B cell (primary cell): ENCODE measurements around the gene SLC41A3. TPM values are rescaled to one million over a fixed set of nuclear protein-coding genes. Genes with fewer than 3 reads are reported as not detected.

ENCODE experiments used
- ATAC-seq: fragments of 200-7000 bp; cut with Tn5 transposase; one replicate; pipeline ENCODE4 v1.10.0; 2021; ENCODE audit warnings: low read depth, mild to moderate bottlenecking, moderate number of reproducible peaks, moderate library complexity
- CTCF ChIA-PET: fragments of 350-600 bp; sonication (Branson Sonifier 250); formaldehyde crosslinking; loops from one replicate; lab custom pipeline; 2021; ENCODE audit warnings: antibody characterized with exemption, inconsistent platforms; lab: Charles Lee
- POLR2A ChIA-PET: fragments of 350-600 bp; sonication (Branson Sonifier 250); formaldehyde crosslinking; loops from one replicate; lab custom pipeline; 2021; ENCODE audit warnings: antibody characterized with exemption; lab: Charles Lee
- DNase-seq: peaks from one replicate; pipeline ENCODE4 v3.0.0; 2013
- H2AFZ ChIP-seq: 2 replicates; pipeline ENCODE4 v1.6.1; 2012; ENCODE audit warnings: mild to moderate bottlenecking, low read depth, low read length; ENCODE audit not compliant: insufficient read depth, poor library complexity, severe bottlenecking
- H3K27ac ChIP-seq, 2 donors: 1 replicate in 1 of 2; 2 replicates in 1 of 2; pipeline ENCODE4 v1.5.1; 2012 to 2013; ENCODE audit warnings: low read length in 2 of 2, mild to moderate bottlenecking in 2 of 2, moderate library complexity in 1 of 2
- H3K27me3 ChIP-seq, 4 experiments: fragments of 200-600 bp in 1 of 4; sonication (generic) in 1 of 4; replicated peaks in 1 of 4; 1 replicate in 2 of 4; 2 replicates in 2 of 4; pipeline versions ENCODE4 v1.6.1 to v1.7.0; 2013 to 2016; ENCODE audit warnings: low read length in 3 of 4, mild to moderate bottlenecking in 2 of 4, mixed read lengths in 1 of 4, moderate library complexity in 1 of 4; ENCODE audit not compliant: insufficient read depth in 4 of 4, control insufficient read depth in 3 of 4; ENCODE audit errors: control extremely low read depth in 1 of 4
- H3K36me3 ChIP-seq, 2 experiments: replicated peaks in 1 of 2; 1 replicate in 1 of 2; 2 replicates in 1 of 2; pipeline versions ENCODE4 v1.6.1 to v1.7.1; 2013; ENCODE audit warnings: low read length in 1 of 2; ENCODE audit not compliant: insufficient read depth in 2 of 2, control insufficient read depth in 1 of 2; ENCODE audit errors: control extremely low read depth in 1 of 2, extremely low read depth in 1 of 2
- H3K4me1 ChIP-seq, 2 donors: fragments of 200-600 bp in 1 of 2; sonication (generic) in 1 of 2; 1 replicate in 1 of 2; 2 replicates in 1 of 2; pipeline versions ENCODE4 v1.5.1 to v1.6.1; 2013 to 2017; ENCODE audit warnings: low read length in 2 of 2; ENCODE audit not compliant: control insufficient read depth in 2 of 2, insufficient read depth in 2 of 2
- H3K4me2 ChIP-seq: replicated peaks from 2 replicates; pipeline ENCODE3; 2012; ENCODE audit warnings: mild to moderate bottlenecking, low read depth, low read length; ENCODE audit not compliant: poor library complexity, severe bottlenecking
- H3K4me3 ChIP-seq, 5 experiments: fragments of 200-600 bp in 1 of 5; sonication (generic) in 1 of 5; 1 replicate in 3 of 5; 2 replicates in 2 of 5; pipeline versions ENCODE4 v1.5.1 to v1.7.0; 2011 to 2016; ENCODE audit warnings: low read length in 4 of 5, mild to moderate bottlenecking in 4 of 5, low read depth in 2 of 5, control low read depth in 1 of 5, moderate library complexity in 1 of 5; ENCODE audit not compliant: insufficient read depth in 1 of 5; ENCODE audit errors: control extremely low read depth in 1 of 5, extremely low read depth in 1 of 5
- H3K79me2 ChIP-seq: fragments of 200-600 bp; sonication (generic); one replicate; pipeline ENCODE4 v1.6.0; 2016; ENCODE audit warnings: low read length; ENCODE audit not compliant: control insufficient read depth, insufficient read depth
- H3K9ac ChIP-seq: fragments of 200-600 bp; sonication (generic); 2 replicates; pipeline ENCODE4 v1.6.1; 2017; ENCODE audit warnings: mild to moderate bottlenecking, low read length, moderate library complexity
- H3K9me3 ChIP-seq, 3 donors: one replicate each; pipeline versions ENCODE4 v1.6.1 to v1.7.1; 2013; ENCODE audit warnings: low read length in 2 of 3; ENCODE audit not compliant: control insufficient read depth in 2 of 3, insufficient read depth in 1 of 3; ENCODE audit errors: control extremely low read depth in 1 of 3
- H4K20me1 ChIP-seq: 2 replicates; pipeline ENCODE4 v1.6.0; 2012; ENCODE audit warnings: mild to moderate bottlenecking, low read length; ENCODE audit not compliant: insufficient read depth, control insufficient read depth, poor library complexity, severe bottlenecking
- H3K27ac Mint-ChIP-seq: one replicate; pipeline ENCODE4 v1.8.0; 2021; ENCODE audit warnings: mixed read lengths
- H3K27me3 Mint-ChIP-seq: one replicate; pipeline ENCODE4 v1.8.0; 2021; ENCODE audit warnings: mixed read lengths
- H3K4me1 Mint-ChIP-seq: one replicate; pipeline ENCODE4 v1.8.0; 2021; ENCODE audit warnings: mixed read lengths
- H3K4me3 Mint-ChIP-seq: one replicate; pipeline ENCODE4 v1.8.0; 2021; ENCODE audit warnings: mixed read lengths
- H3K9me3 Mint-ChIP-seq: one replicate; pipeline ENCODE4 v1.8.0; 2022; ENCODE audit warnings: mixed read lengths; ENCODE audit not compliant: insufficient read depth
- CTCF ChIP-seq: fragments of 200-600 bp; IDR thresholded peaks from one replicate; pipeline ENCODE4 v1.8.0; 2022; ENCODE audit warnings: antibody characterized with exemption, mild to moderate bottlenecking
- EZH2 ChIP-seq: IDR thresholded peaks from 2 replicates; pipeline ENCODE4 v1.6.1; 2012; ENCODE audit warnings: borderline replicate concordance, low read depth, mild to moderate bottlenecking, moderate library complexity, low read length; ENCODE audit not compliant: insufficient read depth, poor library complexity, severe bottlenecking
- WGBS: methylation state at CpG from one replicate; pipeline ENCODE4 v1.1.5; 2013; ENCODE audit warnings: missing lambda C conversion rate; ENCODE audit not compliant: insufficient coverage; 5-methylcytosine and 5-hydroxymethylcytosine counted together
- intact Hi-C: fragments of 100-400 bp; cut with micrococcal nuclease; formaldehyde crosslinking; loops from one replicate; pipeline ENCODE4 v1.10.0; 2022
- polyA plus RNA-seq: library from polyadenylated mRNA; depleted of rRNA; stranded (reverse); fragments of >200 nt; gene quantifications from 2 replicates; pipeline ENCODE4 v1.2.3, GENCODE V29; 2012
- total RNA-seq, 2 donors: library from RNA; stranded (reverse); fragments of 120-200 nt in 1 of 2; gene quantifications; 1 replicate in 1 of 2; 2 replicates in 1 of 2; pipeline versions ENCODE4 v1.2.3 to v1.2.4, GENCODE V29; 2013 to 2022

The SLC41A3 gene
- total and polyA plus RNA-seq, 2 donors (not counting 1 experiment from before 2014, with no cell fraction given), result 34.2 to 39.3 TPM

- Histone ChIP-seq H2AFZ (peak overlapping the region; percentile 88), H3K4me1 (peaks cover 13 to 15% of the 10 kb centered on the region in 2 donors), H3K27me3 (no peaks in the 10 kb centered on the region), H3K4me2 (peak overlapping the region; percentile 91), H3K27ac (no peak overlapping the region), H3K9ac (peak overlapping the region; percentile 83), H4K20me1 (no peaks in the 10 kb centered on the region), H3K36me3 (no peaks in the 10 kb centered on the region), H3K4me3 (peak overlapping the region in 4 of 5 experiments; percentile 51 to 79 (median 67)), H3K79me2 (no peaks in the 10 kb centered on the region), H3K9me3 (no peaks in the 10 kb centered on the region)
- POLR2A ChIA-PET, result no interaction called here
- Mint-ChIP-seq H3K9me3 (no peaks in the 10 kb centered on the region), H3K27me3 (no peaks in the 10 kb centered on the region), H3K4me1 (peaks cover 14% of the 10 kb centered on the region), H3K4me3 (peak overlapping the region; percentile 87), H3K27ac (peak overlapping the region; percentile 78)
- intact Hi-C loops, result loop anchor here (1.0 to 10.0 kb wide), 6 partner anchors 94 to 1670 kb away; partner anchors contain the start of genes CHCHD6 and ZXDC
- DNase-seq, result no peak
- ATAC-seq, result no peak
- CTCF ChIA-PET, result interaction anchor here (1.1 kb wide), 1 partner anchor 113 kb away, joined by 3 read pairs; no protein-coding TSS in a partner anchor
- TF ChIP-seq CTCF, result no peak
- TF ChIP-seq EZH2, result no peak
- 76% methylated on average over 4 of the region's 5 CpGs for WGBS
Measured at GRCh38 chr3:126084768-126085180, 850 bp upstream of the SLC41A3 start.

GRCh38 chr3:126083511-126083912 lies 412 bp downstream of the SLC41A3 start:
- Histone ChIP-seq H3K9me3 (no peaks in the 10 kb centered on the region), H3K4me3 (peak overlapping the region in 4 of 5 experiments; percentile 51 to 79 (median 67)), H3K79me2 (peaks cover 5% of the 10 kb centered on the region), H3K4me1 (peaks cover 13 to 15% of the 10 kb centered on the region in 2 donors), H2AFZ (peak overlapping the region; percentile 88), H3K27ac (peak overlapping the region; percentile 56 to 92), H3K36me3 (no peaks in the 10 kb centered on the region), H3K4me2 (peak overlapping the region; percentile 91), H4K20me1 (no peaks in the 10 kb centered on the region), H3K9ac (peak overlapping the region; percentile 83), H3K27me3 (no peaks in the 10 kb centered on the region)
- TF ChIP-seq EZH2 (no peak), CTCF (no peak)
- Mint-ChIP-seq H3K27ac (peak overlapping the region; percentile 87), H3K4me3 (peak overlapping the region; percentile 87), H3K27me3 (no peaks in the 10 kb centered on the region), H3K9me3 (no peaks in the 10 kb centered on the region), H3K4me1 (peaks cover 14% of the 10 kb centered on the region)
- 0% methylated on average over 23 of the region's 30 CpGs for WGBS
- intact Hi-C loops, result loop anchor here (2.0 to 10.0 kb wide), 5 partner anchors 273 to 1671 kb away; partner anchors contain the start of genes CHCHD6, KLF15 and ZXDC
- ChIA-PET POLR2A (no interaction called here), CTCF (interaction anchor here (1.1 kb wide), 1 partner anchor 112 kb away, joined by 3 read pairs; no protein-coding TSS in a partner anchor)
- DNase-seq (peak; percentile 59), ATAC-seq (peak; percentile 35)
